DMS 273 (cell line): ENCODE measurements around the gene OPRL1.

Experiments used
- DNase-seq: peaks from one replicate; lab custom pipeline; 2025; ENCODE audit not compliant: unreplicated experiment; lab: John Stamatoyannopoulos, UW

OPRL1 gene

GRCh38 chr20:64139199-64140060, 59.5 kb downstream of the OPRL1 start:
- DNase-seq: no peak

GRCh38 chr20:64140061-64140931, 60.4 kb downstream of the OPRL1 start:
- no peak for DNase-seq

- no peak for DNase-seq
Observed at GRCh38 chr20:64140956-64141355, 61.1 kb downstream of the OPRL1 start.

- no peak for DNase-seq
Observed at GRCh38 chr20:64142590-64142989, 62.7 kb downstream of the OPRL1 start.

GRCh38 chr20:64143018-64143801, 63.3 kb downstream of the OPRL1 start:
- no peak for DNase-seq

- DNase-seq: no peak
Observed at GRCh38 chr20:64144144-64144912, 64.4 kb downstream of the OPRL1 start.

- DNase-seq: peak; percentile 31
Observed at GRCh38 chr20:64145458-64146300, 65.8 kb downstream of the OPRL1 start.

GRCh38 chr20:64146301-64146935, 66.5 kb downstream of the OPRL1 start:
- peak; percentile 81 for DNase-seq

- DNase-seq: no peak
Observed at GRCh38 chr20:64146936-64147477, 67.1 kb downstream of the OPRL1 start.

GRCh38 chr20:64148581-64148980, 68.7 kb downstream of the OPRL1 start:
- DNase-seq: no peak

- no peak for DNase-seq
Observed at GRCh38 chr20:64149141-64149540, 69.3 kb downstream of the OPRL1 start.

- no peak for DNase-seq
Observed at GRCh38 chr20:64149809-64150560, 70.1 kb downstream of the OPRL1 start.
